GM15510 (cell line): ENCODE results near the gene GGT6.

Experiments
- POLR2A ChIP-seq: IDR thresholded peaks from 3 replicates; pipeline ENCODE4 v1.6.1; 2011; ENCODE audit warnings: borderline replicate concordance; ENCODE audit not compliant: insufficient read length; ENCODE audit errors: extremely low read depth

Gene GGT6

DNA sequence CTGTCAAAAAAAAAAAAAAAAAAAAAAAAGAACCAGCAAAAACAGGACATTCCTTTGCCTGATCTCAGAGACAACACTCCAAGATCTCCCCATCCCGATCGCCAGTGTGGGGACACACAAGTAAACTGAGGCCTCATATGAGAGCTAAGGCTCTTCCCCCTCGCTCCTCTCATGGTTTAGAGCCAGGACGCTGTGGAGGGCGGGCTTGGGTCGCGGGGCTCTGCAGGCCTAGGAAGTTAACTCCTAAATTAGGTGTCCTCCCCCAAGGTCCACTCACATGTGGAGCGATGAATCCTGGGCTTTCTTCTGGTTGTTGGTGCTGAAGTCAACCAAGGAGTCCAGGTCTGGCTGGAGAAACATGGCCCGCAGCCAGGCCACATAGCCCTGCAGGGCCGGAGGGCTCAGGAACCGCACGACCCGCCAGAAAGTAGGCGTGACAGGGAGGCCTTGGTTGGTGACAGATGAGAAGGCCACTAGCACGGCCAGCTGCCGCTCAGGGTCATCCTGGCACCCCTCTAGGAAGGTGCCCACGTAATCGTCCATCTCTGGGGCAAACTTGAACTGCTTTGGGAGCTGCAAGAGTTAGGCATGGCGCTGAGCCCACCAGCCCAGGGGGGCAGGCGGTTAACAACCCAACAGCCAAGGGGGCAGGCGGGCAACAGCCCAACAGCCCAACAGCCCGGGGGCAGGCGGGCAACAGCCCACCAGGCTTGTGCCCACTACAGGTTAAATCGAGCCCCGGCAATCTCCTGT, 10.4 kb downstream of the GGT6 start:
- no peak for TF ChIP-seq POLR2A

DNA sequence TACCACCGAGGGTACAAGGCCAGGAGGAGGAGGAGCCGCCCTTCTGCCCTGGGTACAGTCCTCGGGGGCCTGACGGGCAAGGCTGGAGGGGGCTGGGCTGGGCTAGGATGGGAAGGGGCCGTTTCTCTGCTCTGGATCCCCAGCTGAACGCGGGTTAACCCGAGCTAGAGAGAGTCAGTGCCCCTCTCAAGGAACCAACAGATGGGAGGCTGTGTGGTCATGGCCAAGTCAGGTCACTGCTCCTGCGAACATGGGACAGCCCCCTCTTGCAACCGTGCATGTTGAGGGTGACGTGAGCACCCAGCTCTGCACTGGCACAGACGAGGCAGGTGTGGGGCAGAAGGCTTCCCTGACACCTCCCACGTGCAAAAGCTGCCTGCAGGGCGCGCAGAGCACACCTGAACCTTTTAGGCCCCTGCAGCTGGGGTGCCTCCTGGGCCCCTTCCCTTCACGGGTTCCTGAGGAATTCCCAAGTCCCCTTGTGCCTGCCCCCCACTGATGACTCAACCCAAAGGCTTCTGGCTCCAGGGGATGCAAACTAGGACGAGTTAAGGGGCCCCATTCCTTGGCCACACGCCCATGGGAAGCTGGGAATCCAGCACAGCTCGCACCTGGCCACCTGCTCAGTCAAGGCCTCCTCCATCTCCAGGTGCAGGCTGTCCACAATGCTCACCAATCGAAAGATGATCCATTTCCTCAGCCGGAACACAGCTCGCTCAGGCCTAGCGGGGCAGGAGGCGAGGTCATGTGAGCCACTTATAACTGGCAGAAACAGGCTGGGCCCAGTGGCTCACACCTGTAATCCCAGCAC, 11.5 kb downstream of the GGT6 start:
- TF ChIP-seq POLR2A = no peak

DNA sequence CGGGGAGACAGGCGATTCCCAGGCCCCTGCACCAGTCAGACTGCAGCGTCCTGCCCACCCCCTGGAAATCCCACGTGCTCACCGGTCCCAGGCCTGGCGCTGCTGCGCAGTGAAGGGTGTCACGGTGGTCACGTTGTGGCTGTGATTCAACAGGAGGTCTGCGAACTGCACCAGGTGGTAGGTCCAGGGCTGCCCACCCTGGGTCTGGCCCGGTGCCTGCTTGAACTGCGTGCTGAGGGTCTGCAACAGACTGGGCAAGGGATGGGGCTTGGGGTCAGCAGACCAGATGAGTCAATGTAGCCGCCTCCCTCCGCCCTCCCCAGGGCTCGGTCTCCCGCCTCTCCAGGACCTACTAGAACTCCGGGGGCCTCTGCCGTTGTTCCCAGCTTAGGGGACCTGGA, 12.3 kb downstream of the GGT6 start:
- TF ChIP-seq POLR2A = no peak

DNA sequence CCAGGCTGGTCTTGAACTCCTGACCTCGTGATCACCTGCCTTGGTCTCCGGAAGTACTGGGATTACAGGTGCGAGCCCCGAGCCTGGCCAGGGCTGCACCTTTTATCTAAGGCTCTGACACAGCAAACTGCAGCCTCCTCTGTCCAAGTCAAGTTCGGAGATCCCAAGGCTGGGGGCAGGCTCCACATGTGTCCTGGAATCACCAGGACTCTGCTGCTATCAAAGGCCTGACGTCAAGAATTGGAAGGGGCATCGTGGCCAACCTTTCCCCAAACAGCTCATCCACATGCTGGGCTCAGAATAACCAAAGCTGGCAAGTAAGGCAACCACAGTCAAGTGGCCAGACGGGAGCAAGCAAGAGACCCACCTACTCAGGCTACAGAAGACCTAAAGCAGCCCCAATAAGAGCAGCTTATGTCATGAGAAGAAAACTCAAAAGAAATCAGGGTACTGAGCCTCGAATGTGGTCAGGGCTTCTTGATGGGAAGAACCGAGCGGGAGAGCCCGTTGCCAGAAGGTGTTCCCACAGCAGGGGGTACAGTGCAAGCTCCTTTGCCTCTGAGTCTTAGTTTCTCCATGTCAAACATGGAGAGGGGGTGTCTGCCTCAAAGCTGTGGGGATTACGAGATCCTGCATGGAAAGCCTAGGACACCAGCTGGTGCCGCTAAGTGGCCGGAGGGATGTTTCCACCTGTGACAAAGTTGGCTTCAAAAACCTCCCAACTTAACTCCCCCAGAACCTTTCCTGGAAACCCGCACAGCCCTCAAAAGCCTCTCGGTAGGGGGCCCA, 13.1 kb downstream of the GGT6 start:
- TF ChIP-seq POLR2A = no peak

DNA sequence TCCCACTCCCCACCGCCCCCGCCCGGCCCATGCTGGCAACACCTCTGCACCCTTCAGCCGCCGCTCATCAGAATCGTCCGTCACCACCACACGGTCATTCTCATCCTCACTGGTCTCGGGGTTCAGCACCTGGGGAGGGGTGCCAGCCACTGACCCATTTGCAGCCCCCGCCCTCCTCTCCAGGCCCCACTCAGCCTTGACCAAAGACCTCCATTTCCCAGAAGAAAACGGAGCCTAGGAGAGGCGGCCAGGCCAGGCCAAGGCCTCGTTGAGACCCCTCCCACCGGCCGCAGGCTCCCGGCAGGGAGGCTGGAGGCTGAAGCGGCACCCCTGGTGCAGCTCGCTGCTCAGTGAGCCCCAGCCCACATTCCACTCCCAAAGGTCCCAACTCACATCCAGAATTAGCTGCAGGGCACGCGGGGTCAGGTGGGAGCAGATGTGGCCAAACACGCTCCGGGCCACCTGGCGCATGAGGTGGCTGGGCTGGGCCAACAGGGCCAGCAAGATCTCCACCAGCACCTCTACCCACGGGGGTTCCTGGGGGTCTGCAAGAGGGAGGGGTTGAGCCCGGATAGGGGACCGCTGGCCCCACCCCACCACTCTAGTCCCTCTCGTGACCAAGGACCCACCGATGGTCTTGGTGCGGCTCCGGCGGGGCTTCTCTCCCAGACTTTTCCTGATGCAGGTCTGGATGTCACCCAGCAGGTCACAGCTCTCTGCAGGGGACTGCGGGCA, 15.0 kb downstream of the GGT6 start:
- TF ChIP-seq POLR2A = no peak

DNA sequence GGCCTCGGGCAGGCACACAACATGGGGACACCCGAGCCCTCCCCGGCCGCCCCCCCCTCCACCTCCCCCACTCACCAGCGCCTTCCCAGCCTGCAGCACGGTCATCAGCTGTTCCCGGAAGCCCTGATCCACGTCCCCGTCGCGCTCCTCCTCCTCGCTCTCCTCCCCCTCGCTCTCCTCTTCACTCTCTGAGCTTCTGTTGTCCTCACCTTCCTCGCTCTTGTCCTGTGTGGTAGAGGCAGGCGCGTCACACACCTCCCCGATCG, 15.5 kb downstream of the GGT6 start:
- no peak for TF ChIP-seq POLR2A

DNA sequence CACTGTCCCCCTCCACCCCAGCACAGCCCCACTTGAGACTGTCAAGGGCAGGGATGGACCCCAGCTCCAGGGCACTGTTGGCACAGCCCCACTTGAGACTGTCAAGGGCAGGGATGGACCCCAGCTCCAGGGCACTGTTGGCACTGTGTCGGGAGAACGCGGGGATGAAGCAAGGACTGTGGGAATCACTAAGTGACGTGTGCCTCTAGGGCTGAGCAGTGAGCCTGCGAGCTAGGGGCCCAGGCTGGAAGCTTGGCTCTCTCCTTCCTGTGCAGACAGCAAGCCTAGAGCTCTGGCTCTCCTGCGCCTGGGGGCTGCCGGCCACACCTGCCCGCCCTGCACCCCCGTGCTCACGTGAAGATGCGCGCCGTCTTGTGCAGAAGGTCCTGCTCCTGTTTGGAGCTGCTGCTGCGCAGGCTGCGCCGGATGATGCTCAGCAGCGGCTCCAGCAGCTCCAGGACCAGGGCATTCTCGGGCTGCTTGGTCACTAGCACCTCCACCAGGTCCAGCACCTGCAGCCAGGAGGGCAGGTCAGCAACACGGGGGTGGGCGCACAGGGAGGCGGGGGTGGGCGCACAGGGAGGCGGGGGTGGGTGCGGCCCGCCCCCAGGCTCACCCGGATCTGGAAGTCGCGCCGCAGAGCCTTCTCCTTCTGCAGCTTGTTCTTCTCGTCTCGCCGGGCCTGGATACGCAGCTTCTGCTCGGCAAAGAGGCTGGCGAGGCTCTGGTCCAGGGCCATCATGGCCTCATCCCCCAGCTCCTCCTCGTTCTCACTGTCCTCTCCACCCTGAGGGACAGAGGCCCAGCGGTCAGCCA, 16.0 kb downstream of the GGT6 start:
- no peak for TF ChIP-seq POLR2A

DNA sequence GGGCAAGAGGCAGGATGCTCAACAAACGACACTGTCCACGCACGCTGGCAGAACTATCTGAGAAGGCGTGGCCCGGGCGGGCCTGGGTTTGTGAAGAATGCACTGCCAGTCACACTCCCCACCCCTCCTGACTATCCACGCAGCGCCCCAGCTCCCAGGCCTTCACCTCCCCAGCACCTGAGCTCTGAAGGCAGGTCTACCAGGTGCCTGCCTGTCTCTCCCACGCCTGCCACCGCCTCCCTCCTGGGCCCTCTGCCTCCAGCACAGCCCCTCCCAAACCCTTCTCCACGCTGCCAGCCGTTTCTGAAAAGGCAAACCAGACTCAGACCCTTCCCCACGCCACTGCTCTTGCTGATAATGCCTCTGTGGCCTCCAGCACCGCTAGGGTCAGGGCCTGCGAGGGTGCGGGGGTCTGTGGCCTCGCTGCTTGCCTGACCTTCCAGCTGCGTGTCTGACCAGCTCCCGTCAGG, 16.8 kb downstream of the GGT6 start:
- no peak for TF ChIP-seq POLR2A

DNA sequence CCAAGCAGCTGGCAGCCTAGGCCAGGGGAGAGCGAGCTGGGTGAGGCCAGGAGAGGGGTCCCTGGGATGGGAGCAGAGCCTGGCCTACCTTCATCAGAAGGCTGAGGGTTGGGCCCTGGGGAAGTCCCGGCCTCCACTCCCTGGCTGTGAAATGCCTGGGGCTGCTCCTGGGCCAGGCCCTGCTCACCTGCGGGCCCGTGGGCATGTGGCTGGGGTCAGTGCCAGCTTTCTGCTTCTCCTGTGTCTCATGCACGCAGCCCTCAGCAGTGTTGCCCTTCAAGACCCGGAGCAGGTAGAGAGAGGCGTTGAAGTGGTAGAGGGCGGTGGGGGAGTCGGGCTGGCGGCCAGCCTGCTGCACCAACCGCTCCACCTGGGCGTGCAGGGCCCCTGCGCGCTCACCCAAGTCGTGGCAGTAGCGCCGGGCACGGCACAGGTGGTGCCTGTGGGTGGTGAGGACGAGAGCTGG, 17.6 kb downstream of the GGT6 start:
- TF ChIP-seq POLR2A = no peak

DNA sequence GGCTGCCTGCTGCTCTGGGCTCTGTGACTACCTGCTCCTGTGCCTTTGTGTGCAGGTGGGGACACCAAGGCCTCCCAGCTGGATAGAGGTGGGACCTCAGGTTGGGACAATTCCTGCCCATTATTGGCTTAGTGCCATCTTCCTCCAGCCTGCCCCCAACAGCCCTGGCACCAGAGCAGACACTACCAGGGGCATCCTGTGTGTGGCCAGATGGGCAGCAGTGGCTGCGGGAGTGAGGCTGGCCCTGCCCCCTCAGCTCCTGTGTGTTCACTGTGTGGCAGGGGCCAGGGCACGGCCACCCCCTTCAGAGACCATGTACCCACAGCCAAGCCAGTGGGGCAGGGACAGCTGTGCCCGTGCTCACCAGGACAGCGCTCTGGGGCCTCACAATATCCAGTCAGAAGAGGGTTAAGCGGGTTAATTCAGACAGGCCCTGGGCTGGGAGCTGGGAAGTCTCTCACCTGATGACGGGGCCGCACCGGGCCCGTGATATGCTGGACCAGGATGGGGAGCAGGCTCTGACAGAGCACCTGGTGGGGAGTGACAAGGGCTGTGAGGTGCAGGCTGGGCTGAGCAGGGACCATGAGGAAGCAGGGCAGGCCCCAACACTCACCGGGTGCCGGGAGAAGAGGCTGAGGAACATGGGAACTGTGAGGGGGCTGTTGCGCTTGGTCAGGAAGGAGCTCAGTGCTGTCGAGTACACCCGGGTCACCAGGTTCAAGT, 18.2 kb downstream of the GGT6 start:
- no peak for TF ChIP-seq POLR2A

DNA sequence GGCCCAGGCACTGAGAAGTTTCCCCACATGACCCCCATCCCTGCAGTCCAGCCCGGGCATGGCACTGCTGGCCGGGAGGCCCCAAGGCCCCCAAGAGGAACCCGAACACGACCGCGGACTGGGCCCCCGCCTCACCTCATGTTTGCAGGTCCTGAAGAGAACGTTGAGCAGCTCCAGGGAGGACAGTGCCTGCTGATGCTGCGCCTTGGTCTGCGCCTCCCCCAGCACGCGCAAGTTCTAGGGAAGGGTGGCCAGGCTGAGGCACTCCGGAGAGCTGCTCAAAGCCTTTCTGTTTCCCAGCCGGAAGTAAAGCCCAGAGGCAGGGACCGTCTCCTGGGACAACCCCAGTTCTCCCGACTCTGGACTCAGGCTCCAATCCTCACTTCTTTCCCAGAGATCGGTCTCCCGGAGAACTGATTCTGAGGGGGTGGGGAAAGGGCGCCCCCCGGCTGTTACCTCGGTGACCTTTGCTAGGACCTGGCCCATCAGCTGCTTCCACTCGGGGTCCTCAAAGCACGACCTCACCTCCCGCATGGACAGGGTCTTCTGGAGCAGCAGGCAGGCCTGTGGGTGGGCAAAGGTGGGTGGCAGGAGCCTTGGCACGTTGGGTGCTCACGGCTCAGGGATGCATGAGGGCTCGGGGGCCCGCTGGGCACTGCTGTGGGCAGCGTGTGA, 18.9 kb downstream of the GGT6 start:
- TF ChIP-seq POLR2A = no peak

DNA sequence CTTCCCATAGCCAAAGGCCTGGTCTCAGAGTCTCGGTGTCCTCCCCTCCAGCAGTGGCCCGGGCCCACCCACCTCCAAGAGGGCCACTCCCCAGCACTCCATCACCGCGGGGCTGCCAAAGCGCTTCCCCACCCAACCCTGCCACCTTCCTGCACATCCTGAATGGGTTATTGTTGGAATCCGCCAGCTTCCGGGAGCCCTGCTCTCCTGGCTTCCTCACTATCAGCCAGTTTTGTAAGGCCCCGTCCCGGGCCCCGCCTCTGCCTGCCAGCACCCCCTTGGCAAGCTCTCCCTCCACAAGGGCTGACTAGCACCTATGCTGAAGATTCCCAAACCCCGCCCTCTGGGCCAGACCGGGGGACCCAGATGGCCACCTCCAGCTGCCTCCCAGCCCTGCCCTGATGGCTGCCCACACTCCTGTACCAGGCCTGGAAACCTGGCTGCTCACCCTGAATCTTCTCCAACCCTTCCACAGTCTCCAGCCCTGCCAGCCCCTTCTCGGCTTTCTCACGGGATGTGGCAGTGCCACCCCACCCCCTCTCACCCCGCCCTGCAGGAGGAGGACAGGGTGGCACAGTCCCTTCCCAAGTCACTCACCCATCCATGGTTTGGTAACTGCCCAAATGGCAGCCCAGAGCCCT, 19.6 kb downstream of the GGT6 start:
- TF ChIP-seq POLR2A = no peak
